Measurements from ENCODE around the gene TBRG4.

TBRG4 gene

DNA sequence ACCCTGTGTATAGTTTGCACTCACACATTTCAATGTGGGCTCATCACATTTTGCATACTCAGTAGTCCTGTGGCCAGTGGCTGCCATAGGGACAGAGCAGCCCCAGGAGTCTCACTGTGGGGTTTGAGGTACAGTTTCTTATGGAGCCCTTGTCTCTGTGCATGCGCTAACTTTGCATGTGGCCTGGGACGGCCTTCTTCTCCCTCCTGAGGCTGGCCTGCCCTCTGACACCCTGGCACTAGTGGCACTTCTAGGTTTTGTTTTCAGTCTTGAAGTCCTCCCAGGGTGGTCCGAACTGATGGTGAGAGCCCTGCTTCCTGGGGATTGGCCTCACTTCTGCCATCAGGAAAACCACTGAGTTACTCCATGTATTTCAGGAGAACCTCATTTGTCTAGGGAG lies 43.9 kb downstream of the TBRG4 start:
- no peak overlapping the region for H3K27ac ChIP-seq

DNA sequence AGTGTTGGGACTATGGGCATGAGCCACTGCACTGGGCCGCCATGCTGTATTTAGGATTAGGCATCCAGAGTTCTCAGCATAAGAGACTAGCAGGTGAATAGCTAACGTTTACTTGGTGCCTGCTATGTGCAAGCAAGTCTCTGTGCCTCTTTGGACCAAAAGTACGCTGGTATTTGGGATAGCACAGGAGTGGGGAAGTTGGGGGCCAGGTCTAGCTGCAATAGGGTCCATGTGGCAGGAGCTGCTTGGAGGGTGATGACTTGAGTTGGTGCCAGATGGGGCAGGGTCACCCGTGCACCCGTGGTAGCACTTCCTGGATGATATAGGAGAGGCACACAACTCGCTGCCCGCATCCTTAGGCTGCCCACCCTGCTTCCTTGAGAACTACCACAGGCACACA lies 45.1 kb downstream of the TBRG4 start:
- H3K9me3 ChIP-seq, result no peaks in the 10 kb centered on the region
- H3K4me1 ChIP-seq (ENCODE audit: control insufficient read depth in 1 of 2, insufficient read depth in 1 of 2, low read depth in 1 of 2, low read length in 1 of 2), result peaks cover 8 to 9% of the 10 kb centered on the region in 2 experiments
- no peak overlapping the region for H3K4me3 ChIP-seq (ENCODE audit: low read depth in 1 of 2, low read length in 1 of 2)
- TF ChIP-seq, protein P1, sequence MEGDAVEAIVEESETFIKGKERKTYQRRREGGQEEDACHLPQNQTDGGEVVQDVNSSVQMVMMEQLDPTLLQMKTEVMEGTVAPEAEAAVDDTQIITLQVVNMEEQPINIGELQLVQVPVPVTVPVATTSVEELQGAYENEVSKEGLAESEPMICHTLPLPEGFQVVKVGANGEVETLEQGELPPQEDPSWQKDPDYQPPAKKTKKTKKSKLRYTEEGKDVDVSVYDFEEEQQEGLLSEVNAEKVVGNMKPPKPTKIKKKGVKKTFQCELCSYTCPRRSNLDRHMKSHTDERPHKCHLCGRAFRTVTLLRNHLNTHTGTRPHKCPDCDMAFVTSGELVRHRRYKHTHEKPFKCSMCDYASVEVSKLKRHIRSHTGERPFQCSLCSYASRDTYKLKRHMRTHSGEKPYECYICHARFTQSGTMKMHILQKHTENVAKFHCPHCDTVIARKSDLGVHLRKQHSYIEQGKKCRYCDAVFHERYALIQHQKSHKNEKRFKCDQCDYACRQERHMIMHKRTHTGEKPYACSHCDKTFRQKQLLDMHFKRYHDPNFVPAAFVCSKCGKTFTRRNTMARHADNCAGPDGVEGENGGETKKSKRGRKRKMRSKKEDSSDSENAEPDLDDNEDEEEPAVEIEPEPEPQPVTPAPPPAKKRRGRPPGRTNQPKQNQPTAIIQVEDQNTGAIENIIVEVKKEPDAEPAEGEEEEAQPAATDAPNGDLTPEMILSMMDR (IDR thresholded peaks at IDR 0.05), result no peak
- H3K36me3 ChIP-seq, result peaks cover 88% of the 10 kb centered on the region
- H3K27me3 ChIP-seq, result no peaks in the 10 kb centered on the region
- H3K27ac ChIP-seq, result no peak overlapping the region

More for the DNA sequence above, 43.9 kb downstream of the TBRG4 start:
- H3K27me3 ChIP-seq, result no peaks in the 10 kb centered on the region
- peaks cover 17 to 21% of the 10 kb centered on the region in 2 experiments for H3K4me1 ChIP-seq (ENCODE audit: control insufficient read depth in 1 of 2, insufficient read depth in 1 of 2, low read depth in 1 of 2, low read length in 1 of 2)
- no peaks in the 10 kb centered on the region for H3K9me3 ChIP-seq
- TF ChIP-seq, protein P1 (IDR thresholded peaks at IDR 0.05), result no peak
- H3K36me3 ChIP-seq, result peaks cover 96% of the 10 kb centered on the region
- no peak overlapping the region for H3K4me3 ChIP-seq (ENCODE audit: low read depth in 1 of 2, low read length in 1 of 2)

DNA sequence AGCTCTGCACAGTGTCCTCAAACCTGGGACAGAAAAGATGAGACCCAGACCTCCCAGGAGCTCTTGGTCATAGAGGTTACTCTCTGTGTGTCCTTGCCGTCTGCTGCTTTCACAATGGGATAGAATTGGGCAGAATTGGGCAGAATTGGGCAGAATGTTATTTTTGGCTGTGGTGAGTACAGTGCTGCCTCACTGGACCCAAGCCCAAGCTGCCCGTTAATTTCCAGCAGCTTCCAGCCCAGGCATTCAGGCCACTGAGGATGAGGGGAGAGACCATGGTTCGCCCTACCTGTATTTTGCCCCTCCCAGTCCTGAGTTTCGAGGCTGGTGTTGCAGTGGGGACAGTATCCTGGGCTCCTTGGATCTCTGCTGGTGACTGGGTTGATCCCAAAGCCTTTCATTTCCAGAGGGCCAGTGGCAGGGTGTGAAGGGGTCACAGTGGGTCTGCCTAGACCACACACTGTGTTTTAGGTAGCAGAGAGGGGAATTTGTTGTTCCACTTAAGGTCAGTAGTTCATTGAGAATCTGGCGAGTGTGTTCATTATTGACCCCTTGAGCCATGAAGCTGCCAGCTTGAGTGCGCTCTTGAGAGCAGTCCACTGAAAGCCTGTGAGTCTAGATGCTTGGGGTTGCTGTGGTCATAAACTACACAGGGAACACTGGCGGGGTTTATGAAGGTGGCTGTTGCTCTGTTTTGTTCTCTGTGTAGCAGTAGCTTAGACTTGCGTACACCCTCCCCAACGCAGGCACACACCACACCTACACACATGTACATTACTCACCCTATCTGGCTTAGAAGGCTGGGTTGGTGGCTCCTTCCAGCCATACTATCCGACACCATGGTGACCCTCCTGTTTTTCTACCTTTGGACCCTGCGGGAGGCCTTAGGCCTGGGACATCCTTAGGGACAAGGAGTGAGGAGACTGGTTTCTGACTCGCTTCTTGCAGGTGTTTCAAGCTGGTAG lies 46.2 kb downstream of the TBRG4 start:
- H3K27me3 ChIP-seq, result no peaks in the 10 kb centered on the region
- no peak overlapping the region for H3K4me3 ChIP-seq (ENCODE audit: low read depth in 1 of 2, low read length in 1 of 2)
- H3K4me1 ChIP-seq (ENCODE audit: control insufficient read depth in 1 of 2, insufficient read depth in 1 of 2, low read depth in 1 of 2, low read length in 1 of 2), result peaks cover 6 to 8% of the 10 kb centered on the region in 2 experiments
- H3K27ac ChIP-seq, result peak overlapping the region; percentile 26
- H3K9me3 ChIP-seq, result no peaks in the 10 kb centered on the region
- TF ChIP-seq, protein P1 (IDR thresholded peaks at IDR 0.05), result no peak
- peaks cover 78% of the 10 kb centered on the region for H3K36me3 ChIP-seq

DNA sequence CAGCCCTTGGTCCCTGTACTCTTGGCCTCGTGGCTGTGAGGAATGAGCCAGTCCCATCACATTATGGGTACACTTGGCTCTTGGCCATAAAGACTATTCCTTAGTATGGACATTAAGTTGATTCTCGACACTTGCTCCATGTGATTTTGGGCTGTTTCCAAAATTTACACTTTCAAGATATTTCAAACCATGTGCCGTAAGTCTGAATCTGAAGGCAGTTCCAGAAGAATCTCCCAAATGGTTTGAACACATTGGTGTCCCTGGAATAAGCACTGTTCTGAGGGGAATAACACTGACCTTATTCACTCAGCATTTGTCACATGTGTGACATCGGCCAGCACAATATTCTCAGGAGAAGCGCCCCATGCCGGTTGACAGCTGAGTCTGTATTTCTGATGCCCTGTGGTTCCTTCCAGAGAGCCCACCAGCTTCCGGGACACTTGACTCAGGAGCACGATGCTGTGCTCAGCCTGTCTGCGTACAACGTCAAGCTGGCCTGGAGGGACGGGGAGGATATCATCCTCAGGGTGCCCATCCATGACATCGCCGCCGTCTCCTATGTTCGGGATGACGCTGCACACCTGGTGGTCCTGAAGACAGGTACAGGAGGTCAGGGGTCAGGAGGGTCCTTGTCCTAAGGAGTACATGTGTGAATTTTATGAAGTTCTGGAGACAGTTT lies 47.3 kb downstream of the TBRG4 start:
- TF ChIP-seq, protein P1 (IDR thresholded peaks at IDR 0.05), result no peak
- Histone ChIP-seq H3K27ac (peak overlapping the region; percentile 71), H3K27me3 (no peaks in the 10 kb centered on the region), H3K9me3 (no peaks in the 10 kb centered on the region), H3K4me3 (ENCODE audit: low read depth in 1 of 2, low read length in 1 of 2) (no peak overlapping the region), H3K36me3 (peaks cover 71% of the 10 kb centered on the region), H3K4me1 (ENCODE audit: control insufficient read depth in 1 of 2, insufficient read depth in 1 of 2, low read depth in 1 of 2, low read length in 1 of 2) (peaks cover 6 to 8% of the 10 kb centered on the region in 2 experiments)

DNA sequence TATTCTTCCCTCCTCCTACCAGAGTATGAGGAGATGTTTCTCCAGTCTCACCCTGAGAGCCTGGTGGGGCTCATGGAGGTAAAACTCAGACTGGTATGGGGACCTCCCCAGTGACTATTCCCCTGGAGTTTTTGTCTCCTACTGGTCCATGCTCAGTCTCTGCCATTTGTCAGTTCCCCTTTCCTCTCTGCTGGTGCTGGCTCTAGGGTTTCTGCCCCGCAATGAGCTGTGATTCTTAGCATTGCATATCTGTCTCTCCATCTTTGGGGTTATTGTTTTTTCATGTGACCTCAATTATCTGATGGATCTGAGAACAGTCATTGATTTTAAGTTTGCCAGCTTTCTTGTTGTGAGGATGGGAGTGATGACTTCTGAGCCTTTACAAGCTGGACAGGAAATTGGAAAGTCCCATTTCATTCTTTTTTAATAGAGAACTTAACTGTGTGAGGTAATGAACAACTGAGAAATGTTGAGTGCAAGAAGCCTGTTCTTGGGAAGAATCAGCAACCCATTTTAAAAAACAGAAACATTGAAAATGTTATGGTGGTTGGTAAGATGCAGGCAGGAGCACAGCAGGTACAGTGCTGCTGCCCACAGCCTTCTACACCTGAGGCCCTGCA lies 49.6 kb downstream of the TBRG4 start:
- Histone ChIP-seq H3K36me3 (peaks cover 57% of the 10 kb centered on the region), H3K9me3 (no peaks in the 10 kb centered on the region), H3K27ac (peak overlapping the region; percentile 15), H3K27me3 (no peaks in the 10 kb centered on the region), H3K4me3 (ENCODE audit: low read depth in 1 of 2, low read length in 1 of 2) (no peak overlapping the region), H3K4me1 (ENCODE audit: control insufficient read depth in 1 of 2, insufficient read depth in 1 of 2, low read depth in 1 of 2, low read length in 1 of 2) (peaks cover 10 to 14% of the 10 kb centered on the region in 2 experiments)
- TF ChIP-seq, protein P1 (IDR thresholded peaks at IDR 0.05), result no peak

Measured in neutrophil (primary cell).